Gastrocnemius medialis (tissue), 4 donors: ENCODE data around the gene GIGYF2. TPM values are rescaled to one million over a fixed set of nuclear protein-coding genes. Genes with fewer than 3 reads are reported as not detected.
A peak's percentile ranks its signal among the peaks of the same experiment; 100 is the strongest.
"Not testable (repeated sequence)": the region's sequence is repeated elsewhere in the genome, so short reads cannot be mapped to it uniquely, and the experiment has no call there.

Source experiments
- ATAC-seq, 2 donors: fragments of 150-250 bp; one replicate each; pipeline ENCODE4 v1.9.1; 2016
- DNase-seq, 2 donors: peaks; one replicate each; pipeline ENCODE4 v3.0.0-alpha.2; 2019
- H3K27ac ChIP-seq, 4 donors: fragments of 200-600 bp; sonication (generic); 1 replicate in 1 of 4; 2 replicates in 3 of 4; pipeline ENCODE4 v1.5.1; 2016 to 2018; ENCODE audit warnings: mild to moderate bottlenecking in 2 of 4, moderate library complexity in 1 of 4
- H3K27me3 ChIP-seq, 3 donors: fragments of 200-600 bp; sonication (generic) in 2 of 3; 1 replicate in 1 of 3; 2 replicates in 2 of 3; pipeline versions ENCODE4 v1.5.1 to v1.6.0; 2016 to 2019; ENCODE audit warnings: mild to moderate bottlenecking in 1 of 3, moderate library complexity in 1 of 3
- H3K36me3 ChIP-seq, 2 donors: fragments of 200-600 bp; sonication (generic) in 1 of 2; one replicate each; pipeline ENCODE4 v1.5.1; 2017 to 2018
- H3K4me1 ChIP-seq, 2 donors: fragments of 200-600 bp; sonication (generic) in 1 of 2; one replicate each; pipeline ENCODE4 v1.5.1; 2016 to 2017; ENCODE audit warnings: mild to moderate bottlenecking in 2 of 2
- H3K4me3 ChIP-seq, 4 donors: fragments of 200-600 bp; sonication (generic) in 3 of 4; 1 replicate in 1 of 4; 2 replicates in 3 of 4; pipeline ENCODE4 v1.5.1; 2016 to 2019; ENCODE audit warnings: mild to moderate bottlenecking in 2 of 4
- H3K9me3 ChIP-seq, 3 donors: fragments of 200-600 bp; sonication (generic) in 2 of 3; 1 replicate in 1 of 3; 2 replicates in 2 of 3; pipeline ENCODE4 v1.5.1; 2016 to 2019
- POLR2A ChIP-seq, 2 donors: fragments of 450-650 bp; IDR thresholded peaks; one replicate each; pipeline ENCODE4 v1.6.1; 2017; ENCODE audit warnings: antibody characterized with exemption in 2 of 2, mild to moderate bottlenecking in 2 of 2, moderate library complexity in 2 of 2
- in situ Hi-C, 4 donors: fragments of 200-750 bp; cut with MboI; loops; one replicate each; pipeline versions ENCODE4 v1.15.0 to v1.8.0; 2017; ENCODE audit warnings: low sequenced_read_pairs in 4 of 4
- intact Hi-C: fragments of 100-400 bp; cut with DNase I; formaldehyde crosslinking; loops from one replicate; pipeline ENCODE4 v1.15.1; 2023; ENCODE audit warnings: low total_unique reads
- total RNA-seq, 4 donors: library from RNA; depleted of rRNA; stranded (reverse); fragments of >200 nt; gene quantifications; one replicate each; pipeline versions ENCODE4 v1.1.0 to v1.2.3, GENCODE V29; 2016
- TF ChIP-seq, protein P1 (sequence below), 5 experiments: fragments of 450-650 bp in 3 of 5; fragments of 200-600 bp in 2 of 5; sonication (generic) in 2 of 5; IDR thresholded peaks in 4 of 5; conservative IDR thresholded peaks in 1 of 5; 1 replicate in 4 of 5; 2 replicates in 1 of 5; pipeline ENCODE4 v1.5.1; 2016 to 2019; ENCODE audit warnings: antibody characterized with exemption in 5 of 5, mild to moderate bottlenecking in 3 of 5, moderate library complexity in 3 of 5

The GIGYF2 gene
- total RNA-seq, 4 donors from 2014 or later = 55.7 to 87.8 (median 66.1) TPM

DNA sequence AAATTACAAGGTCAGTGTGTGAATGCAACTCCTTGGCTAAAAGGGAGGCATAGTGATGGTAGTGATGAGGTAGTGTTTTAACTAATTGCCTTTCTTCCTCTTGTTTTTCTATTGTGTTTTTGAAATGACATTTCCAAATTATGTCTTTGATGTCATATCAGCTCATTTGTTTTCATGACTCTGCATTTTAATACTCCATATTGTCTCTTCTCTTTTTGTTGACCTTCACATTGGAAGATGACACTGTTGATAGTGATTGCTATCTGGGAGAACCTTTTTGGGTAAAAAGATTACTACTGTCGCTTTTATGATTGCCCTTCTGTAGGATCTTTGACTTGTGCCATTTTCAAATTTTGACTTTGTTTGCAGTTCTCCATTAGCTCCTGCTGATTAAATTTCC lies 3.0 kb downstream of the GIGYF2 start:
- H3K27me3 ChIP-seq = no peaks in the 10 kb centered on the region
- H3K4me1 ChIP-seq = peaks cover 41 to 48% of the 10 kb centered on the region in 2 donors
- H3K4me3 ChIP-seq = peak overlapping the region in 1 of 4 donors; percentile 0
- DNase-seq (no peak), ATAC-seq (no peak)
- in situ Hi-C loops = loop anchor here in 1 of 4 donors (10.0 kb wide), 1 partner anchor 555 kb away; the partner anchor contains the start of gene ATG16L1
- TF ChIP-seq, protein P1, sequence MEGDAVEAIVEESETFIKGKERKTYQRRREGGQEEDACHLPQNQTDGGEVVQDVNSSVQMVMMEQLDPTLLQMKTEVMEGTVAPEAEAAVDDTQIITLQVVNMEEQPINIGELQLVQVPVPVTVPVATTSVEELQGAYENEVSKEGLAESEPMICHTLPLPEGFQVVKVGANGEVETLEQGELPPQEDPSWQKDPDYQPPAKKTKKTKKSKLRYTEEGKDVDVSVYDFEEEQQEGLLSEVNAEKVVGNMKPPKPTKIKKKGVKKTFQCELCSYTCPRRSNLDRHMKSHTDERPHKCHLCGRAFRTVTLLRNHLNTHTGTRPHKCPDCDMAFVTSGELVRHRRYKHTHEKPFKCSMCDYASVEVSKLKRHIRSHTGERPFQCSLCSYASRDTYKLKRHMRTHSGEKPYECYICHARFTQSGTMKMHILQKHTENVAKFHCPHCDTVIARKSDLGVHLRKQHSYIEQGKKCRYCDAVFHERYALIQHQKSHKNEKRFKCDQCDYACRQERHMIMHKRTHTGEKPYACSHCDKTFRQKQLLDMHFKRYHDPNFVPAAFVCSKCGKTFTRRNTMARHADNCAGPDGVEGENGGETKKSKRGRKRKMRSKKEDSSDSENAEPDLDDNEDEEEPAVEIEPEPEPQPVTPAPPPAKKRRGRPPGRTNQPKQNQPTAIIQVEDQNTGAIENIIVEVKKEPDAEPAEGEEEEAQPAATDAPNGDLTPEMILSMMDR (IDR thresholded peaks at IDR 0.05 in 4 of 5, conservative IDR thresholded peaks at IDR 0.05 in 1 of 5) = no peak
- no peak for TF ChIP-seq POLR2A (IDR thresholded peaks at IDR 0.05)
- peak overlapping the region in 3 of 4 donors; percentile 98 to 100 (median 99) for H3K27ac ChIP-seq
- no peaks in the 10 kb centered on the region for H3K9me3 ChIP-seq
- intact Hi-C loops = no loop called here
- H3K36me3 ChIP-seq = peaks cover 0 to 4% of the 10 kb centered on the region in 2 donors

- H3K27me3 ChIP-seq = no peaks in the 10 kb centered on the region
- ATAC-seq = no peak
- intact Hi-C loops = no loop called here
- in situ Hi-C loops = loop anchor here in 1 of 4 donors (10.0 kb wide), 1 partner anchor 548 kb away; the partner anchor contains the start of gene ATG16L1
- H3K36me3 ChIP-seq = peaks cover 0 to 27% of the 10 kb centered on the region in 2 donors
- no peaks in the 10 kb centered on the region for H3K9me3 ChIP-seq
- no peak for TF ChIP-seq POLR2A (IDR thresholded peaks at IDR 0.05)
- TF ChIP-seq, protein P1 (IDR thresholded peaks at IDR 0.05 in 4 of 5, conservative IDR thresholded peaks at IDR 0.05 in 1 of 5) = no peak
- no peak overlapping the region for H3K27ac ChIP-seq
- no peak overlapping the region for H3K4me3 ChIP-seq
- peaks cover 12% of the 10 kb centered on the region in 2 donors for H3K4me1 ChIP-seq
- DNase-seq = no peak
These were observed 9.9 kb downstream of the GIGYF2 start for GRCh38 chr2:232707076-232707475.

- no peak for DNase-seq
- in situ Hi-C loops (no loop called here), intact Hi-C loops (no loop called here)
- H3K27ac ChIP-seq = no peak overlapping the region
- no peaks in the 10 kb centered on the region for H3K9me3 ChIP-seq
- no peak overlapping the region for H3K4me3 ChIP-seq
- H3K36me3 ChIP-seq = peaks cover 0 to 10% of the 10 kb centered on the region in 2 donors
- ATAC-seq = no peak
- H3K27me3 ChIP-seq = no peaks in the 10 kb centered on the region
- peaks cover 7 to 13% of the 10 kb centered on the region in 2 donors for H3K4me1 ChIP-seq
- no peak for TF ChIP-seq POLR2A (IDR thresholded peaks at IDR 0.05)
- TF ChIP-seq, protein P1 (IDR thresholded peaks at IDR 0.05 in 4 of 5, conservative IDR thresholded peaks at IDR 0.05 in 1 of 5) = no peak
These were observed 16.4 kb downstream of the GIGYF2 start for GRCh38 chr2:232713505-232713904.

DNA sequence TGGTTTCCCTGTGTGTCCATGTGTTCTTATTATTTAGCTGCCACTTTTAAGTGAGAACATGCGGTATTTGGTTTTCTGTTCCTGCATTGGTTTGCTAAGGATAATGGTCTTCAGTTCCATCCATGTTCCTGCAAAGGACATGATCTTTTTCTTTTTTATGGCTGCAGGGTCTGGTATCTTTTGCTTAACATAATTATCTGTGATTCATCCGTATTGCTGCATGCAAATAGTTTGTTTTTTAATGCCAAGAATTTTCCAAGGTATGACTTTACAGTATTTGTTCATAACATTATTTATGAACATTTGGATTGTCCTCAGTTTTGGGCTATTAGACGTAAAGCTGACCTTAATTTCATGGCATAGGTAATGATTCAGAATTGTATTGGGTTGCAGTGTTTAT lies 17.8 kb downstream of the GIGYF2 start:
- intact Hi-C loops (no loop called here), in situ Hi-C loops (no loop called here)
- Histone ChIP-seq H3K9me3 (no peaks in the 10 kb centered on the region), H3K4me1 (peaks cover 8 to 14% of the 10 kb centered on the region in 2 donors), H3K4me3 (no peak overlapping the region), H3K27ac (no peak overlapping the region), H3K27me3 (no peaks in the 10 kb centered on the region), H3K36me3 (peaks cover 0 to 4% of the 10 kb centered on the region in 2 donors)
- no peak for TF ChIP-seq POLR2A (IDR thresholded peaks at IDR 0.05)
- TF ChIP-seq, protein P1 (IDR thresholded peaks at IDR 0.05 in 4 of 5, conservative IDR thresholded peaks at IDR 0.05 in 1 of 5) = no peak
- ATAC-seq (no peak), DNase-seq (no peak)

DNA sequence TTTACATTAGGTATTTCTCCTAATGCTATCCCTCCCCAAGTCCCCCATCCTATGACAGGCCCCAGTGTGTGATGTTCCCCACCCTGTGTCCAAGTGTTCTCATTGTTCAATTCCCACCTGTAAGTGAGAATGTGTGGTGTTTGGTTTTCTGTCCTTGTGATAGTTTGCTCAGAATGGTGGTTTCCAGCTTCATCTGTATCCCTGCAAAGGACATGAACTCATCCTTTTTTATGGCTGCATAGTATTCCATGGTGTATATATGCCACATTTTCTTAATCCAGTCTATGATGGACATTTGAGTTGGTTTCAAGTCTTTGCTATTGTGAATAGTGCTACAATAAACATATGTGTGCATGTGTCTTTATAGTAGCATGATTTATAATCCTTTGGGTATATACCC lies 22.9 kb downstream of the GIGYF2 start:
- intact Hi-C loops, ATAC-seq: not testable (repeated sequence)

More for the DNA sequence above, 22.9 kb downstream of the GIGYF2 start:
- H3K4me1 ChIP-seq = peaks cover 8 to 21% of the 10 kb centered on the region in 2 donors
- DNase-seq, H3K9me3 ChIP-seq, in situ Hi-C loops, H3K4me3 ChIP-seq, H3K27me3 ChIP-seq, H3K36me3 ChIP-seq, H3K27ac ChIP-seq: not testable (repeated sequence)
